Aorta (tissue), 5 donors: ENCODE measurements around the gene ACOT7. TPM values are rescaled to one million over a fixed set of nuclear protein-coding genes. Genes with fewer than 3 reads are reported as not detected.

Source experiments
- ATAC-seq: fragments of 200-7000 bp; cut with Tn5 transposase; one replicate; pipeline ENCODE4 v1.9.1; 2022; ENCODE audit warnings: moderate library complexity; ENCODE audit not compliant: low FRiP score
- DNase-seq, 2 donors: peaks; one replicate each; pipeline ENCODE4 v3.0.0-alpha.2; 2020
- H3K27ac ChIP-seq, 2 donors: one replicate each; pipeline ENCODE4 v1.5.1; 2013; ENCODE audit warnings: low read length in 2 of 2, mild to moderate bottlenecking in 2 of 2, moderate library complexity in 2 of 2, control low read depth in 1 of 2, inconsistent platforms in 1 of 2, low read depth in 1 of 2
- H3K27me3 ChIP-seq, 2 donors: one replicate each; pipeline ENCODE4 v1.6.1; 2013; ENCODE audit warnings: control low read depth in 1 of 2, low read length in 1 of 2, mild to moderate bottlenecking in 1 of 2, moderate library complexity in 1 of 2; ENCODE audit not compliant: insufficient read depth in 2 of 2, control insufficient read depth in 1 of 2
- H3K36me3 ChIP-seq, 2 donors: one replicate each; pipeline ENCODE4 v1.6.1; 2013; ENCODE audit warnings: control low read depth in 1 of 2, low read length in 1 of 2, mild to moderate bottlenecking in 1 of 2; ENCODE audit not compliant: insufficient read depth in 2 of 2, control insufficient read depth in 1 of 2
- H3K4me1 ChIP-seq, 2 donors: one replicate each; pipeline ENCODE4 v1.6.1; 2013; ENCODE audit warnings: low read length in 2 of 2, control low read depth in 1 of 2, mild to moderate bottlenecking in 1 of 2, moderate library complexity in 1 of 2; ENCODE audit not compliant: insufficient read depth in 2 of 2, control insufficient read depth in 1 of 2
- H3K4me3 ChIP-seq, 2 donors: one replicate each; pipeline ENCODE4 v1.5.1; 2013; ENCODE audit warnings: low read length in 2 of 2, control low read depth in 1 of 2, mild to moderate bottlenecking in 1 of 2
- H3K9me3 ChIP-seq: one replicate; pipeline ENCODE4 v1.6.1; 2013; ENCODE audit warnings: mild to moderate bottlenecking, low read length; ENCODE audit not compliant: control insufficient read depth
- WGBS, 2 donors: extraction: QIAGEN DNeasy Blood & Tissue Kit; methylation state at CpG; one replicate each; pipeline ENCODE4 v1.1.7; 2013; 5-methylcytosine and 5-hydroxymethylcytosine counted together
- intact Hi-C, 2 donors: fragments of 100-400 bp; cut with DNase I; formaldehyde crosslinking; loops; one replicate each; pipeline versions ENCODE4 v1.14.2 to v1.15.0; 2022
- polyA plus RNA-seq, 2 donors: library from polyadenylated mRNA; stranded (reverse); fragments of 200-250 nt; gene quantifications; one replicate each; pipeline ENCODE4 v1.2.3, GENCODE V29; 2013
- total RNA-seq, 2 donors: library from RNA; stranded (reverse); fragmentation: NEBNext Ultra II Directional; extraction: Animal tissue kit (Norgen Biotek cat#: 25700); gene quantifications; one replicate each; pipeline ENCODE4 v1.2.1, GENCODE V29; 2021
- donor health status: healthy with polysubstance abuse.
- donor health status: Bipolar disorder and iron deficiency.
- donor health status: DM: no; HTN: no; CAD: no.
- donor health status: DM: no; HTN: no; CAD: no.
- donor health status: DM: yes; HTN: yes; CAD: no.

The ACOT7 gene
- total and polyA plus RNA-seq, 4 donors, result 12.5 to 22.6 (median 17.6) TPM

GRCh38 chr1:6243993-6244392 lies 149.6 kb downstream of the ACOT7 start, which contains the start of gene HES3:
TSS of gene HES3 (plus strand) at chr1:6244179. CDS start at chr1:6244366, 187 bp downstream.
- no peak for DNase-seq
- intact Hi-C loops, result loop anchor here (2.0 to 10.0 kb wide), 2 partner anchors 189 to 191 kb away; no protein-coding TSS in a partner anchor
- Histone ChIP-seq H3K9me3 (no peaks in the 10 kb centered on the region), H3K27ac (no peak within 1 kb of the TSS), H3K36me3 (no peaks in the 10 kb centered on the region), H3K4me1 (no peaks in the 10 kb centered on the region), H3K27me3 (no peaks in the 10 kb centered on the region), H3K4me3 (no peak within 1 kb of the TSS)
- ATAC-seq, result no peak
- 1 to 3% methylated on average over 16 of the region's 16 CpGs for WGBS, 2 donors

GRCh38 chr1:6243053-6243834 lies 150.3 kb downstream of the ACOT7 start:
- WGBS, 2 donors, result 21 to 31% methylated on average over 20 of the region's 20 CpGs
- H3K9me3 ChIP-seq, result no peaks in the 10 kb centered on the region
- no peaks in the 10 kb centered on the region for H3K4me1 ChIP-seq
- DNase-seq (no peak), ATAC-seq (no peak)
- intact Hi-C loops, result loop anchor here in 1 of 2 donors (10.0 kb wide), 1 partner anchor 188 kb away; no protein-coding TSS in a partner anchor
- H3K27ac ChIP-seq, result no peak overlapping the region
- H3K27me3 ChIP-seq, result no peaks in the 10 kb centered on the region
- no peak overlapping the region for H3K4me3 ChIP-seq
- H3K36me3 ChIP-seq, result no peaks in the 10 kb centered on the region

GRCh38 chr1:6241887-6242740 lies 151.5 kb downstream of the ACOT7 start:
- no peaks in the 10 kb centered on the region for H3K4me1 ChIP-seq
- intact Hi-C loops, result loop anchor here in 1 of 2 donors (10.0 kb wide), 1 partner anchor 187 kb away; no protein-coding TSS in a partner anchor
- H3K9me3 ChIP-seq, result no peaks in the 10 kb centered on the region
- no peaks in the 10 kb centered on the region for H3K27me3 ChIP-seq
- 1 to 2% methylated on average over 79 to 99 of the region's 99 CpGs for WGBS, 2 donors
- DNase-seq (peak in 1 of 2 donors; percentile 74), ATAC-seq (no peak)
- H3K4me3 ChIP-seq, result no peak overlapping the region
- no peak overlapping the region for H3K27ac ChIP-seq
- H3K36me3 ChIP-seq, result no peaks in the 10 kb centered on the region

- no peak for ATAC-seq
- H3K4me3 ChIP-seq, result no peak overlapping the region
- no peak for DNase-seq
- H3K9me3 ChIP-seq, result no peaks in the 10 kb centered on the region
- 13% methylated on average over 33 of the region's 33 CpGs for WGBS, 2 donors
- H3K27me3 ChIP-seq, result no peaks in the 10 kb centered on the region
- intact Hi-C loops, result loop anchor here in 1 of 2 donors (10.0 kb wide), 1 partner anchor 186 kb away; no protein-coding TSS in a partner anchor
- no peaks in the 10 kb centered on the region for H3K36me3 ChIP-seq
- no peaks in the 10 kb centered on the region for H3K4me1 ChIP-seq
- no peak overlapping the region for H3K27ac ChIP-seq
Measured at GRCh38 chr1:6241107-6241886, 152.3 kb downstream of the ACOT7 start.

- DNase-seq (no peak), ATAC-seq (no peak)
- Histone ChIP-seq H3K36me3 (no peaks in the 10 kb centered on the region), H3K9me3 (no peaks in the 10 kb centered on the region), H3K27me3 (no peaks in the 10 kb centered on the region), H3K4me3 (no peak overlapping the region), H3K4me1 (no peaks in the 10 kb centered on the region), H3K27ac (no peak overlapping the region)
- WGBS, 2 donors, result 54 to 57% methylated on average over 17 of the region's 17 CpGs
- intact Hi-C loops, result loop anchor here in 1 of 2 donors (10.0 kb wide), 1 partner anchor 185 kb away; no protein-coding TSS in a partner anchor
Measured at GRCh38 chr1:6239950-6240768, 153.4 kb downstream of the ACOT7 start.

GRCh38 chr1:6239213-6239752 lies 154.3 kb downstream of the ACOT7 start:
- Histone ChIP-seq H3K27me3 (no peaks in the 10 kb centered on the region), H3K36me3 (no peaks in the 10 kb centered on the region), H3K9me3 (no peaks in the 10 kb centered on the region), H3K4me3 (no peak overlapping the region), H3K4me1 (no peaks in the 10 kb centered on the region), H3K27ac (no peak overlapping the region)
- ATAC-seq (no peak), DNase-seq (no peak)
- intact Hi-C loops, result no loop called here
- WGBS, 2 donors, result 37 to 38% methylated on average over 7 of the region's 7 CpGs

GRCh38 chr1:6237093-6237492 lies 156.5 kb downstream of the ACOT7 start:
- no peak for ATAC-seq

More at GRCh38 chr1:6237093-6237492, 156.5 kb downstream of the ACOT7 start:
- intact Hi-C loops, result no loop called here
- DNase-seq, result no peak
- 96 to 97% methylated on average over 4 of the region's 4 CpGs for WGBS, 2 donors
- H3K4me1 ChIP-seq, result no peaks in the 10 kb centered on the region
- no peaks in the 10 kb centered on the region for H3K27me3 ChIP-seq
- H3K27ac ChIP-seq, result no peak overlapping the region
- H3K36me3 ChIP-seq, result no peaks in the 10 kb centered on the region
- H3K4me3 ChIP-seq, result no peak overlapping the region
- no peaks in the 10 kb centered on the region for H3K9me3 ChIP-seq
